Measurements from ENCODE around the gene TSEN34.
A peak's percentile ranks its signal among the peaks of the same experiment; 100 is the strongest.
"Not testable (repeated sequence)": the region's sequence is repeated elsewhere in the genome, so short reads cannot be mapped to it uniquely, and the experiment has no call there.

TSEN34 gene

DNA sequence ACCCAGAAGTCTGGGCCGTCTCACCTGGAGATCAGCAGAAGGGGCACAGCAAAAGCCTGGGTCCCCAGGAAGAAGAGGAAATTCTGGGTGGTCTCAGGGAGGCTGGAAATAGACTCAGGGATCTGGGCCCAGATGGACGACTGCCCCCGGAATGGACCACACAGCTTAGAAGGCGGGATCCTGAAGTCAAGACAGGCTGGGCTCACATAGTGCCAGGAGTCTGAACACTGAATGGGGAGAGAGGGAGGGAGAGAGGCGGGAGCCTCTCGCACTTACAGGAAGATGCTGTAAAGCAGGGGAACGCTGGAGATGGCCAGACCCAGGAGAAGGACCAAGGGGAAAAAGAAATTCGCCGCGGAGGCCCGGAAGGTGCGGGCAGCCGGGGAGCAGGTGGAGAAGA, 30.3 kb upstream of the TSEN34 start:
- peak overlapping the region; percentile 78; the same call in 1 of the 2 replicates for H3K27ac ChIP-seq (ENCODE audit: low read depth, low read length)
- H3K36me3 ChIP-seq (ENCODE audit: insufficient read depth, low read length) = no peaks in the 10 kb centered on the region
- H3K79me2 ChIP-seq (ENCODE audit: control insufficient read depth, insufficient read depth, low read length, unreplicated experiment) = peaks cover 3% of the 10 kb centered on the region

DNA sequence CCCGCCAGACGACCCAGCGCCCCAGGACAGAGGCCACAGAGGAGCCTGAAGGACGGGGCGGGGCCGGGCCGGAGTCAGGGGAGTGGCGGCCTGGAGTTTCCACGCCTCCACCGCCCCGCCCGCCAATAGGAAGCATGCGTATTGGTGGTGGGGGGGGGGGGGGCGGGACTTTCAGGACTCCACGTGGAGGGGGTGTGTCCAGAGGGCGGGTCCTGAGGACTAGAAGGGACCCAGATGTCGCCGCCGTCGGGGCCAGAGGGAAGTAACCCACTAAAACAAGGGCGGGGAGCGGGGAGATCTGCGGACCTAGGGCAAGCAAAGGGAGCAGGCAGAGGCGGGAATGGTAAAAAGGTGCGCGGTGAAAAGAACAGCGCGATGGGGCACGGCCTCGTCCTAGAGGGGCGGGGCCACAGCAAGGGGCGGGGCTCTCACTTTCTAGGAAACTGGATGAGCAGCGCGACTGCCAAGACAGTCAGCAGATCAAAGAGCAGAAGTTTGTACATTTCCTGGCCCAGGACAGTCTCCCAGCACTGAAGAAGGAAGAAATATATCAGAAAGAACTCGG, 28.8 kb upstream of the TSEN34 start:
- no peak overlapping the region for H3K27ac ChIP-seq (ENCODE audit: low read depth, low read length)
- peaks cover 7% of the 10 kb centered on the region; the same call in 1 of the 2 replicates for H3K27me3 ChIP-seq (ENCODE audit: insufficient read depth, low read length)
- peaks cover 11% of the 10 kb centered on the region for H3K4me1 ChIP-seq (ENCODE audit: control insufficient read depth, insufficient read depth, low read length, unreplicated experiment)
- peaks cover 3% of the 10 kb centered on the region for H3K79me2 ChIP-seq (ENCODE audit: control insufficient read depth, insufficient read depth, low read length, unreplicated experiment)
- no peak overlapping the region for H2AFZ ChIP-seq (ENCODE audit: low read length, unreplicated experiment)
- peak overlapping the region; percentile 58; the same call in 1 of the 2 replicates for H3K4me3 ChIP-seq (ENCODE audit: low read depth, low read length)
- H3K36me3 ChIP-seq (ENCODE audit: insufficient read depth, low read length) = no peaks in the 10 kb centered on the region

More for the DNA sequence above, 30.3 kb upstream of the TSEN34 start:
- Histone ChIP-seq H3K27me3 (ENCODE audit: insufficient read depth, low read length) (peaks cover 7% of the 10 kb centered on the region; the same call in 1 of the 2 replicates), H2AFZ (ENCODE audit: low read length, unreplicated experiment) (no peak overlapping the region), H3K4me3 (ENCODE audit: low read depth, low read length) (peak overlapping the region; percentile 86), H3K4me1 (ENCODE audit: control insufficient read depth, insufficient read depth, low read length, unreplicated experiment) (peaks cover 11% of the 10 kb centered on the region)

DNA sequence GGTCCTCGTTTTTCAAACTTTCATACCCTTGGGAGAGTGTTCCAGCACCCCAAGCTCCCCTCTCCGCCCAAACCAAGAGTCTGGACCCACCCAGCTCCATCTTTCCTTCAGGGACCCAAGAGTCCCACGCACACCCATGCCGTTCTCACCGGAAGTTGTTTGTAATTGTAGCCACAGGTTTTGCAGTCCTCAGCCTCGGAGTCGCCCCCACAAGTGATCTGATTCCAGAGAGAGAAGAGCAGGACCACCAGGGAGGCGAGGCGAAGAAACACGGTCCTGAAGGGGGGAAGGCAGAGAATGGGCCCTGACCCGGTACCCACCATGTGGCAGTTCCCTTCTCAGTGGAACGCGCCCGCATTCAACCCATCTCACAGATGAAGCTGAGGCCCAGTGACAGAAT, 28.2 kb upstream of the TSEN34 start:
- peaks cover 3% of the 10 kb centered on the region for H3K79me2 ChIP-seq (ENCODE audit: control insufficient read depth, insufficient read depth, low read length, unreplicated experiment)
- H3K4me1 ChIP-seq (ENCODE audit: control insufficient read depth, insufficient read depth, low read length, unreplicated experiment) = peaks cover 11% of the 10 kb centered on the region
- H3K36me3 ChIP-seq (ENCODE audit: insufficient read depth, low read length) = no peaks in the 10 kb centered on the region
- no peak overlapping the region for H3K27ac ChIP-seq (ENCODE audit: low read depth, low read length)
- H3K4me3 ChIP-seq (ENCODE audit: low read depth, low read length) = peak overlapping the region; percentile 58; the same call in 1 of the 2 replicates
- H2AFZ ChIP-seq (ENCODE audit: low read length, unreplicated experiment) = no peak overlapping the region
- peaks cover 7% of the 10 kb centered on the region; the same call in 1 of the 2 replicates for H3K27me3 ChIP-seq (ENCODE audit: insufficient read depth, low read length)

DNA sequence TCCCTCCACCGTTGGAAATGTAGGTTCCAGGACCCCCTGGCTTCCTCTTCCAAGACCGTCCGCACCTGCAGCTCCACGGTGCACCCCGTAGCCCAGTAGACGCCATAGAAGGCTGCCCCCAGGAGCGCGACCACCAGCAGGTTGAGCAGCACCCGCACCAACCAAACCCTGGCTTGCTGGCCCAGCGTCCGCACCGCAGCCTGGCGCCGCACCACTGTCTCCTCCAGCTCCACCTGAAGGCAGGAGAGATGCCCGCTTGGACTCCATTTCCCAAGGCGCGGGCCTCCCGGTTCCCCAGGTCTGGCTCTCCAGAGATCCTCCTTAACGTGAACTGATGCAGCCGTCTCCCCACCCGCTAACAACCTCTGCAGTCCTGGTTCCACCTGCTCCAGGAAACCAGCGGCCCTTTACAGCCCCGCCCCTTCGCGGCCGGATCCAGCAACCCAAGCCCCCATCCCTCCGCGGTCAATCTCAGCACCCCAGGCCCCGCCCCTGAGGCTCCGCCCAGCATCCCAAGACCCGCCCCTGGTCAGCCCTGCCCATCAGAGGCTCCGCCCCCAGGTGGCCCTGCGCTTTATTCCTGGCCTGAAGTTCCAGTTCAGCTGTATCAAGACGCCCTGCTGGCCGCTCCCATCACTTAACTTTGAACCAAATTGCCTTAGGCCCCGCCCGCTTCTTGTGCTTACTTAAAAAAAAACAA, 26.6 kb upstream of the TSEN34 start:
- no peaks in the 10 kb centered on the region for H3K36me3 ChIP-seq (ENCODE audit: insufficient read depth, low read length)
- H3K79me2 ChIP-seq (ENCODE audit: control insufficient read depth, insufficient read depth, low read length, unreplicated experiment) = no peaks in the 10 kb centered on the region
- H3K4me3 ChIP-seq (ENCODE audit: low read depth, low read length) = no peak overlapping the region
- peaks cover 7% of the 10 kb centered on the region; the same call in 1 of the 2 replicates for H3K27me3 ChIP-seq (ENCODE audit: insufficient read depth, low read length)
- H3K27ac ChIP-seq (ENCODE audit: low read depth, low read length) = no peak overlapping the region
- no peak overlapping the region for H2AFZ ChIP-seq (ENCODE audit: low read length, unreplicated experiment)
- peaks cover 6% of the 10 kb centered on the region for H3K4me1 ChIP-seq (ENCODE audit: control insufficient read depth, insufficient read depth, low read length, unreplicated experiment)

DNA sequence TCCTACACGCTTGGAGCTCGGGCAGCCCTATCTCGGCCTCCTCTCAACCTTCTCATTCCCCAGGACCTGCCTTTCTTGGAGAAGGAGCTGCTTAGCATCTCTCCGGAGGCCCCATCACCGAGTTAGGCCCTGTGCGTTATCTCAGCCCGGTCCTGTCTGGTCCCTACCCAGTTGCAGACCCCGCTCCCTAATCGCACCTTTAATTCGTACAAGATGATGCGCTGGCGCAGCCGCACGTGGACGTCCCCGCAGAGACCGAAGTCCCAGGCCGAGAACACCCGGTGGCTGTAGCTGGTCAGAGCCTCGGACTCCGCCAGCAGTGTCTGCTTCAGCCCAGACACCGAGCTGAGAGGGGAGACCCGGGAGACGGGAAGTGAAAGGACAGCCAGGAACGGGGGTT, 25.9 kb upstream of the TSEN34 start:
- Histone ChIP-seq H3K27me3 (ENCODE audit: insufficient read depth, low read length) (peaks cover 7% of the 10 kb centered on the region; the same call in 1 of the 2 replicates), H3K27ac (ENCODE audit: low read depth, low read length) (no peak overlapping the region), H3K36me3 (ENCODE audit: insufficient read depth, low read length) (no peaks in the 10 kb centered on the region), H3K79me2 (ENCODE audit: control insufficient read depth, insufficient read depth, low read length, unreplicated experiment) (no peaks in the 10 kb centered on the region), H3K4me1 (ENCODE audit: control insufficient read depth, insufficient read depth, low read length, unreplicated experiment) (peaks cover 6% of the 10 kb centered on the region), H2AFZ (ENCODE audit: low read length, unreplicated experiment) (no peak overlapping the region), H3K4me3 (ENCODE audit: low read depth, low read length) (no peak overlapping the region)

DNA sequence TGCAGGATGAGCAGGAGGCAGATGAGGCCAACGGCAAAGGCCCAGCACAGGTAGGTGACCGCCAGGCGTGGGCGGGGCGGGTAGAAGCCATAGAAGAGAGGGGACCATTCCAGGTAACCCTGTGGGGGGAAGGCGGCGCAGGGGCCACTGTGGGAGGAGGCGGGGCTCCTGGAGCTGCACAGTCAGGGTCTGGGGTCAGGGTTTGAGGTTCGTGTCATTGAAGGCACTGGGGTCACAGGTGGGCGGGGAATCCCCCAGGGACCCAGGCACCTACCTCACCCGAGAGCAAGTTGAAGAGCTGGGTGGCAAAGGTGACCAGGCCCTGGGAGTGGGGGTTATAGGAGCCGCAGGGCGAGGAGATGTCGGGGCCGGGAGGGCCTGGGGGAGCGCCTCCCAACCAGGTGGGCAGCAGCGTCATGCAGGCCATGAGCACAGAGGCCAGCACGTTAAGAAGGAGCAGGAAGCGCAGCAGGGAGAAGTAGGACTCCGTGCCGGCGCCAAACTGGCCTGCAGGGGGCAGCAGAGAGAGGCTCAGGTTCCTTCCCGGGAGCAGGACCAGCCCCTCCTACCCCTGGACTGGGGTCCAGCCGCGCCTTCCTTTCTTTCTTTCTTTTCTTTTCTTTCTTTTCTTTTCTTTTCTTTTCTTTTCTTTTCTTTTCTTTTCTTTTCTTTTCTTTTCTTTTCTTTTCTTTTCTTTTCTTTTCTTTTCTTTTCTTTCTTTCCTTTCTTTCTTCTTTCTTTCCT, 22.8 kb upstream of the TSEN34 start:
- H3K27me3 ChIP-seq (ENCODE audit: insufficient read depth, low read length) = peaks cover 7% of the 10 kb centered on the region; the same call in 1 of the 2 replicates
- peaks cover 3% of the 10 kb centered on the region for H3K4me1 ChIP-seq (ENCODE audit: control insufficient read depth, insufficient read depth, low read length, unreplicated experiment)
- H3K27ac ChIP-seq (ENCODE audit: low read depth, low read length) = no peak overlapping the region
- H3K79me2 ChIP-seq (ENCODE audit: control insufficient read depth, insufficient read depth, low read length, unreplicated experiment) = no peaks in the 10 kb centered on the region
- no peaks in the 10 kb centered on the region for H3K36me3 ChIP-seq (ENCODE audit: insufficient read depth, low read length)
- H3K4me3 ChIP-seq (ENCODE audit: low read depth, low read length) = no peak overlapping the region
- no peak overlapping the region for H2AFZ ChIP-seq (ENCODE audit: low read length, unreplicated experiment)

DNA sequence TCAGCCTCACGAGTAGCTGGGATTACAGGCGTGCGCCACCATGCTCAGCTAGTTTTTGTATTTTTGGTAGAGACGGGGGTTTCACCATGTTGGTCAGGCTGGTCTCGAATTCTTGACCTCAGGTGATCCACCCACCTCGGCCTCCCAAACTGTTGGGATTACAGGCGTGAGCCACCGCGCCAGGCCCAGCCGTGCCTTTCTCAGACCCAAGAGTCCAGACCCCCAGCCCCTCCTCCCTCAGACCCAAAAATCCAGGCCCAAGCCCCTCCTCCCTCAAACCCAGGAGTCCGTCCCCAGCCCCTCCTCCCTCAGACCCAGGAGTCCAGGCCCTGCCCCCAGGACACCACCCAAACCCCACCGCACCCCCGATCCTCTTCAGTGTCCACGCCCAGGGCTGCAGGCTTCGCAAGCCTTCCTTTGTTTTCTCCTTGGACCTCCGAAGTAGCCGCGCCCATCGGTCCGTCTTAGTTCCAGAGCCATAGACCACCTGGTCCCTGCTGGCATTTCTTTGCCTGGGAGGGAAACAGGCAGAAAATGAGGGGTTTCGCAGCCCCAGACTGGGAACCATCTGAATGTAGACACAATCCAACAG, 21.9 kb upstream of the TSEN34 start:
- Histone ChIP-seq H3K4me1 (ENCODE audit: control insufficient read depth, insufficient read depth, low read length, unreplicated experiment) (peaks cover 3% of the 10 kb centered on the region), H3K27ac (ENCODE audit: low read depth, low read length) (no peak overlapping the region), H3K27me3 (ENCODE audit: insufficient read depth, low read length) (peaks cover 6% of the 10 kb centered on the region; the same call in 1 of the 2 replicates), H2AFZ (ENCODE audit: low read length, unreplicated experiment) (no peak overlapping the region), H3K79me2 (ENCODE audit: control insufficient read depth, insufficient read depth, low read length, unreplicated experiment) (no peaks in the 10 kb centered on the region), H3K36me3 (ENCODE audit: insufficient read depth, low read length) (no peaks in the 10 kb centered on the region), H3K4me3 (ENCODE audit: low read depth, low read length) (no peak overlapping the region)

DNA sequence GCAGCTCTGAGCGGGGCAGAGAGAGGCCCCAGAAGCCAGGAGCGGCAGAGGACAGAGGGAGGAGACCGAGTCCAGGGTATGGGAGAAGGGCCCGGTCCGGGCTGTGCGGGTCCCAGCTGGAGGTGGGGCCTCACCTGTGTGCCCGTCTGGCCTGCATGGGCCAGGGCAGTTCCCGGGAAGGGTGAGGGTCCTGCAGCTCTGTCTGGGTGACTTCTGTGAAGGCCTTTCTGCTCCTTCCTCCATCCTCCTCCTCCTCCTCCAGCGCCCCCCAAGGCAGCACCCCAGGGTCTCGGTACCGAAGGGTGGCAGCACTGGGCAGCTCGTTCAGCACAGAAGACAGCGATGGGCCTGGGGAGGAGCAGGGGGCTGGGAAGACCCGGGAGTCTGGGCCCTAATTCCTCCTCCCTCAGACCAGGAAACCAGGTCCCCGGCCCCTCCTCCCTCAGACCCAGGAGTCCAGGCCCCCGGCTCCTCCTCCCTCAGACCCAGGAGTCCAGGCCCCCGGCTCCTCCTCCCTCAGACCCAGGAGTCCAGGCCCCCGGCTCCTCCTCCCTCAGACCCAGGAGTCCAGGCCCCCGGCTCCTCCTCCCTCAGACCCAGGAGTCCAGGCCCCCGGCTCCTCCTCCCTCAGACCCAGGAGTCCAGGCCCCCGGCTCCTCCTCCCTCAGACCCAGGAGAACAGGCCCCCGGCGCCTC, 19.2 kb upstream of the TSEN34 start:
- H3K4me1 ChIP-seq (ENCODE audit: control insufficient read depth, insufficient read depth, low read length, unreplicated experiment); H2AFZ ChIP-seq (ENCODE audit: low read length, unreplicated experiment); H3K27ac ChIP-seq (ENCODE audit: low read depth, low read length); H3K4me3 ChIP-seq (ENCODE audit: low read depth, low read length); H3K27me3 ChIP-seq (ENCODE audit: insufficient read depth, low read length); H3K79me2 ChIP-seq (ENCODE audit: control insufficient read depth, insufficient read depth, low read length, unreplicated experiment); H3K36me3 ChIP-seq (ENCODE audit: insufficient read depth, low read length): not testable (repeated sequence)

DNA sequence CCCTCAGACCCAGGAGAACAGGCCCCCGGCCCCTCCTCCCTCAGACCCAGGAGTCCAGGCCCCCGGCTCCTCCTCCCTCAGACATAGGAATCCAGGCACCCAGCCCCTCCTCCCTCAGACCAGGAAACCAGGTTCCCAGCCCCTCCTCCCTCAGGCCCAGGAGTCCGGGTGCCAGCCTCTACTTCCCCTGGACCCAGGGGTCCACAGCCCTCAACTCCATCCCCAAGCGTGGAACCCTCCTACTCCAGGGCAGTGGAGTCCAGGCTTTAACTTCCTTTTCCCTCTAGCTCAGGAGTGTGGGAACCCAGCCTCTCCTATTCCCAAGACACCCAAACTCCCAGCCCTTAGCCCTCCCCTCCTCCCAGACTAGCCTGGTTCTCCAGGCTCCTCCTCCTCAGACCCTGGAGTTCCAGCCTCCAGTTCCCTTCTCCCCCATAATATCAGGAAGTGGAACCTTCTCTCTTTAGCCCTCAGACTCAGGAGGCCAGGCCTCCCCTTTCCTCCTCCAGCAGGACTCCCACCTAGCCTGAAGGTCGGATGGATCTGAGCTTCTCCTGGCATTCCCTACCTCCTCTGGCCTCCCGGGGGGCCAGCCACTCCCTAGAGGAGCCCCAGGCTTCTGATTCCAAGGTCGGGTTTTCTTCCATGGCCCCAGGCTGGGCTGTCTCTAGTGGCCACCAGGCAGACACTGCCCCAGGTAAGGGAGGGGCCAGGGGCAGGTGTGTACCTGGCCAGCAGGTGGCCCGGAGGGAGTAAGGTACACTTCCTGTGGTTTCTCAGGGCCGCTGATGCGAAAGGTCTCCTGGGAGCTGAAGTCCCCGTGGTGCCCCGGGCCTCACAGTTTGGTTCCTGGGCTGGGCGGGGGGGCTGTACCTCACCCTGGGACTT, 18.4 kb upstream of the TSEN34 start, which contains the start of gene TMC4:
TMC4 (minus strand) TSS at position 690 of the 888 bp plus-strand sequence; CDS start at position 647, 43 bp downstream.
- H2AFZ ChIP-seq (ENCODE audit: low read length, unreplicated experiment) = no peak within 1 kb of the TSS
- no peaks in the 10 kb centered on the region for H3K27me3 ChIP-seq (ENCODE audit: insufficient read depth, low read length)
- no peaks in the 10 kb centered on the region for H3K36me3 ChIP-seq (ENCODE audit: insufficient read depth, low read length)
- no peak within 1 kb of the TSS for H3K4me3 ChIP-seq (ENCODE audit: low read depth, low read length)
- peaks cover 3% of the 10 kb centered on the region for H3K4me1 ChIP-seq (ENCODE audit: control insufficient read depth, insufficient read depth, low read length, unreplicated experiment)
- no peaks in the 10 kb centered on the region for H3K79me2 ChIP-seq (ENCODE audit: control insufficient read depth, insufficient read depth, low read length, unreplicated experiment)
- no peak within 1 kb of the TSS for H3K27ac ChIP-seq (ENCODE audit: low read depth, low read length)

All from ACC112 (cell line).